Inflammatory macrophage treated with lipopolysaccharide for 1 hour (primary cell): ENCODE data around the gene LAMC1.

ENCODE experiments used
- DNase-seq, 2 donors: peaks; one replicate each; pipeline ENCODE4 v3.0.0-alpha.2; 2020 to 2022

LAMC1 gene

DNA sequence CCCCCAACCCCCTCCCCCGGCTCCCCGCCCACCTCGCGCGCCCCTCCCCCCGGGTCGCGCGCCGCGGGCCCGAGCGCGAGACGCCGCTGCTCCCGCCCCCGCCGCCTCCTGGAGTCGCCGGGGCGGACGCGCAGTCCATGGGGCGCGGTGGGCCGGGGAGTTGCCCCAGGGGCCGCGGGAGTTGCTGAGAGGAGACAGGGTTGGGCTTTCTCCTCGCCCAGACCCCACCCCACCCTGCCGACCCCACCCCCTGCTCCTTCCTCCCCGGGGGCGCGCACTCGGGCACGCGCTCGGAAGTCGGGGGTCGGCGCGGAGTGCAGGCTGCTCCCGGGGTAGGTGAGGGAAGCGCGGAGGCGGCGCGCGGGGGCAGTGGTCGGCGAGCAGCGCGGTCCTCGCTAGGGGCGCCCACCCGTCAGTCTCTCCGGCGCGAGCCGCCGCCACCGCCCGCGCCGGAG lies at the start of gene LAMC1:
Gene LAMC1 (plus strand): TSS at position 275 of the 455 bp plus-strand sequence. CDS start 297 bp downstream, outside the sequence.
- DNase-seq, result no peak

DNA sequence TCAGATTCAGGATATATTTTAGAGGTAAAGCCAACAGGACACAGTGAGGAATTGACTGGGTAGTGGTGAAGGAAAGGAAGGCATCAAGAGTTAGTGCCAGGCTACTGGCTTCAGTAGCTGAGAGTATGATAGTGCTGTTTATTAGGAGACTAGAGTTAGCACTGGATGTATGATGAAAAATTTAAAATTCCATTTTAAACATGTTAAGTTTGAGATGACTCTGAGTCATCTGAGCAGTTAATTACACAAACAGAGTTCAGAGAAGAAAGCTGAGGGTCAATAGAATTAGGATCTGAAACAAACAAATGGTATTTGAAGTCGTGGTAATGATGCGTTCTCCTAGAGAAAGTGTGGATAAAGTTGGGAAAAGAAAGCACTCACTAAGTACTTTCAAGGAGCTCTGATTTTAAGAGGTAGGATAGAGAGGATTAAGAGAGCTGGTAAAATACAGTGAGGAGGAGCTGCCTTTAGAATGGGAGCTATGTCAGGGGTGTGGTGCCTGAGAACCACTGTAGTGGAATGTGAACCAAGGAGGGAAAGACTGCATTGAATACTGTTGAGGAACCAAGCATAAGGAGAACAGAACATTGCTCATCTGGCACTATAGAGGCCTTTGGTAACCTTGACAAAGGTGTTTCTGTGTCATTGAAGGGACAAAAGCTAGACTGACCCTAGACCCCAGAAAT lies 48.6 kb upstream of the LAMC1 start:
- no peak for DNase-seq

DNA sequence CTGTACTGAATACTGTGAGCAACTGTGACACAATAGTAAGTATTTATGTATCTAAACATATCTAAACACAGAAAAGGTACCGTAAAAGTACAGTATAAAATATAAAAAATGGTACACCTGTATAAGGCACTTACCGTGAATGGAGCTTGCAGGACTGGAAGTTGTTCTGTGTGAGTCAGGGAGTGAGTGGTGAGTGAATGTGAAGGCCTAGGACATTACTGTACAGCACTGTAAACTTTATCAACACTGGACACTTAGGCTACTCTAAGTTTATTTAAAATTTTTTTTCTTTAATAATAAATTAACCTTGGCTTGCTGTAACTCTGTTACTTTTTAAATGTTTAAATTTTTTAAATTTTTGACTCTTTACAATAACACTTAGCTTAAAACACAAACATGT lies 45.7 kb upstream of the LAMC1 start:
- DNase-seq, result no peak

DNA sequence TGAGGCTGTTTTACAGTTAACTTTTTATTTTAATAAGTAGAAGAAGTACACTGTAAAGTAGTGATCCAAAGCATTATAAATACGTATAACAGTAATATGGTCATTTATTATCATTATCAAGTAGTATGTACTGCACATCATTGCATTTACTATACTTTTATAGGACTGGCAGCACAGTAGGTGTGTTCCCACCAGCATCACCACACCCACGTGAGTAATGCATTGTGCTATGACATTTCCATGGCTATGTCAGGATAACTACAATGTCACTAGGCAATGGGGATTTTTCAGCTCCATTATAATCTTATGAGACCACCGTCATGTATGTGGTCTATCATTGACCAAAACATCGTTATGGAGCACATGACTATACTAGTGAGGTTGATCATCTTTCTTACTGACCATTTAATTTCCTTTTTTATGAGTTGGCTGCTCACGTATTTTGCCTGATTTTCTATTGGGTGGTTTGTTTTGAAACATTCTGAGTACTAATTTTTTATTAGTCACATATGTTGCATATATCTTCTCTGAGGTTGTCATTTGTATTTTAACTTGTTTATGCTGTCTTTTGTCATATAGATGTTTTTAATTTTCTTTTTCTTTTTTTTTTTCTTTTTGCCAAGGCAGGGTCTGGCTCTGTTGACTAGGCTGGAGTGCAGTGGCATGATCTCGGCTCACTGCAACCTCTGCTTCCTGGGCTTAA lies 44.9 kb upstream of the LAMC1 start:
- no peak for DNase-seq

DNA sequence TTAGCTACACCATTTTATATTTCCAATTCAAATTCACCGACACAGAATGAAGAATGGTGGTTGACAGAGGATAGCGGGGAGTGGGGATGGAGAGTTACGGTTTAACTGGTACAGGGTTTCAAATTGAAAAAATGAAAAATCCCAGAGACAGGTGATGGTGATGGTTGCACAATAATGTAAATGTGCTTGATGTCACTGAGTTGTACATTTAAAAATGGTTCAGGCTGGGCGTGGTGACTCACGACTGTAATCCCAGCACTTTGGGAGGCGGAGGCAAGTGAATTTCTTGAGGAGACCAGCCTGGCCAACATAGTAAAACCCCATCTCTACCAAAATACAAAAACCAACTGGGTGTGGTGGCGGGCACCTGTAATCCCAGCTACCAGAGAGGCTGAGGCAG lies 39.1 kb upstream of the LAMC1 start:
- DNase-seq, result no peak

DNA sequence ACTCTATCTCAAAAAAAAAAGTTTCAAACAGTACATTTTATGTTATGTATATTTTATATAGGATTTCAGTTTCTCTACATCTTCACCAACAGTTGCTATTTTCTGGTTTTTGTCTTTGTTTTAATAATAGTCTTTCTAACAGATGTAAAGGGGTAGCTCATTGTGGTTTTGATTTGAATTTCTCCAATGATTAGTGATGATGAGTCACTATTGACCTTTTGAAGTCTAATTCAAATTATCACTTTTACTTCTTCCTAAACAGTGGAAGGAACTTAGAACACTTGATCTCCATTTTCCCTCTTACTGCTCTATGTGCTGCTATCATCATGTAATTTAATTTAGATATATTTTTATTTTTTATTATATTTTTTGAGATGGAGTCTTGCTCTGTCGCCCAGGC lies 38.6 kb upstream of the LAMC1 start:
- no peak for DNase-seq

DNA sequence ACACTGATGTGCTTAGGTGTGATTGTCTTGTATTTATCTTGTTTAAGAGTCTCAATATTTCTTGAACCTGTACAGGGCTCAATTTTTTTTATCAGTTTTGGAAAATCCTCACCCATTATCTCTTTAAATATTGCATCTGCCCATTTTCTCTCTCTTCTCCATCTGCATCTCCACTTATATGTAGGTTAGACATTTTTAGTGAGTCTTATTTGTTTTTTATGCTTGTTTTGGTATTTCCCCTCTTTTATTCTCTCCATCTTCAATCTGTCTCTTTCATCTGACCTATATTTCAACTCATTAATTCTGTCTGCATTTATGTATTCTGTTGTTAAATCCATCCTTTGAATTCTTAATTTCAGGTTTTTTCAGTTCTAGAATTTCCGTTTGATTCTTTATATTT lies 37.3 kb upstream of the LAMC1 start:
- no peak for DNase-seq

DNA sequence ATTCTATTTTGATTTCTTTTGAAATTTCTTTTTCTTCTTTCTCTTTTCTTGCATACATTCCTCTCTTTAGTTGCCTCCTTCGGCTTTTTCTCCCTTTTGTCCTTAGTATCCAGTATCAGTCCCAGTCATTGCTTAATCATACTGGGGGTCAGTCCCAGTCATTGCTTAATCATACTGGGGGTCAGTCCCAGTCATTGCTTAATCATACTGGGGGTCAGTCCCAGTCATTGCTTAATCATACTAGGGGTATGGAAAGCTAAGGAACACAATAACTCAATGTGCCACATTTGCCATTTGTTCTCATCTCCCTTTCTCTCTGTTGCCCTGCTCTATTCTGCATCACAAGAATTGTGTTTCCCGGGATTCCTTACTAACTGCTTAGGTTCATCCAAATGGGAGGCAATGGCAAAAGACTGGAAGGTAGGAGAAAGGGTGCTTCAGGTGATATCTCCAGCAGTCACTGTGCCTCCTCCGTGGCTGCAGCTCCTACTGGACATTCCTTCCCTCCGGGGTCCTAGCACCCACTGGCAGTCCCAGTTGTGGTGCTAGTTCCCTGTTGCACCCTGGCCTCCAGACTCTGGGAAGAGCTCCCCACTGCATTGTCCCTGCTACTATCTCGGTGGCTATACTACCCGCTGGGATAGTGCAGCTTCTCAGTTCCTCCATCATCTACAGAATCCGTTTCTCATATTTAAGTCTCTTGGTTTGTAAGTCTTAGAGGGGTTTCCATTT lies 32.6 kb upstream of the LAMC1 start:
- DNase-seq, result no peak

DNA sequence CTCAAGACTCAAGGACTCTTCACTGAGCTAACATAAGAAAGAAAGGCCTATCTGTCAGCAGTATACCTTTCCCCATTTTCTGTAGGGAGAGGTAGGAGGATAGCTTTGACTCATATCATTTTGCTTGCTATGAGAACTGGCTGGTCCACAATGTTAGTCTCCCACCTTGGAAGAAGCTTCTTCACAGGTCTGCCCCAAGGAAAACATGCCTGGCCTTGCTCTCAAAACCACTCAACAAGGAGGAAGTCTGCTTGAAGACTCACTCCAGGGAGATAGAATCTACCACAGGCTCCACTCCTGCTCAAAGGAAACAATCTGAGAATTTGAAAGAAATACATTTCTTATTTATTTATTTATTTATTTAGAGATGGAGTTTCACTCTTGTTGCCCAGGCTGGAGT lies 29.5 kb upstream of the LAMC1 start:
- DNase-seq, result no peak

DNA sequence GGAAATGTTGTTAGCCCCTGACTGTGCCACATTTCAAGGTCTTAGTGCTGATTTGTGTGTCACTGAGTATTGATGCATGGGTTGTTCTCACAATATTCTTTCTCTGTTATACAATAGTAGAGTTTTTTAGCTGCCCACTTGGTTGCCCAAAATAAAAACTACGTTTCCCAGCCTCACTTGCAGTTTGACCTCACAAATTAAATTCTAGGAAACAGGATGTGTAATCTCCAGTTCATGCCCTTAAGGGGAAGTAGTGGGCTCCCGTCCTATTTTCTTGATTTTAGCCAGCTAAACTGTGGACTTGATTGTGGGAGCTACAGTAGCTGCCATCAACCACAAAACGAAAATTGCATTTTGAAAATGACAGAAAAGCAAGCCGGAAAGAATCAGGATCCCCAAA lies 27.3 kb upstream of the LAMC1 start:
- DNase-seq, result peak; percentile 34 to 58

DNA sequence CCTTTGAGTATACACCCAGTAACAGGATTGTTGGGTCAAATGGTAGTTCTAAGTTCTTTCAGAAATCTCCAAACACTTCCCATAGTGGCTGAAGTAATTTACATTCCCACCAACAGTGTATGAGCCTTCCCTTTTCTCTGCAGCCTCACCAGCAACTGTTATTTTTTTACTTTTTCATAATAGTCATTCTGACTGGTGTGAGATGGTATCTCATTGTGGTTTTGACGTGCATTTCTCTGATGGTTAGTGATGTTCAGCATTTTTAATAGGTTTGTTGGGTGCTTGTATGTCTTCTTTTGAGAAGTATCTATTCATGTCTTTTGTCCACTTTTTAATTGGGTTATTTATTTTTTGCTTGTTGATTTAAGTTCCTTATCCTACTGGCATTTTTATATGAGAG lies 26.4 kb upstream of the LAMC1 start:
- no peak for DNase-seq

DNA sequence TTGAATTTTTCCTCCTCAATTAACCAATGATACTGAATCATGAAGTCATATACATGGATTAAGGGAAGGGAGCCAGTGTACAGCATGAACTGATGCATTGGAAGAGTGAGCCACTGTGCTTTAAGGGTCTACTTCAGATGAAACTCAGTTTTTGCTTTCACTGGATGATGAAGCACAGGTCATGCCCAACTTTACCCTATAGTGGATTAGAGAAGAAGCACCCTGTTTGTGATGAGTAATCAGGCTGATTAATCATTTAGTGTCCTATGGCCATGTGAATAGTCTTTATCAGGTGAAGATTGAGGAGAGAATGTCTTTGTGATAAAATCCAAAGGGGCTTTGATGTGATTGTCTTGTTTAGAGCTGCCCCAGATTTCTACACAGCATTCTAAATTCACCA lies 24.7 kb upstream of the LAMC1 start:
- no peak for DNase-seq

DNA sequence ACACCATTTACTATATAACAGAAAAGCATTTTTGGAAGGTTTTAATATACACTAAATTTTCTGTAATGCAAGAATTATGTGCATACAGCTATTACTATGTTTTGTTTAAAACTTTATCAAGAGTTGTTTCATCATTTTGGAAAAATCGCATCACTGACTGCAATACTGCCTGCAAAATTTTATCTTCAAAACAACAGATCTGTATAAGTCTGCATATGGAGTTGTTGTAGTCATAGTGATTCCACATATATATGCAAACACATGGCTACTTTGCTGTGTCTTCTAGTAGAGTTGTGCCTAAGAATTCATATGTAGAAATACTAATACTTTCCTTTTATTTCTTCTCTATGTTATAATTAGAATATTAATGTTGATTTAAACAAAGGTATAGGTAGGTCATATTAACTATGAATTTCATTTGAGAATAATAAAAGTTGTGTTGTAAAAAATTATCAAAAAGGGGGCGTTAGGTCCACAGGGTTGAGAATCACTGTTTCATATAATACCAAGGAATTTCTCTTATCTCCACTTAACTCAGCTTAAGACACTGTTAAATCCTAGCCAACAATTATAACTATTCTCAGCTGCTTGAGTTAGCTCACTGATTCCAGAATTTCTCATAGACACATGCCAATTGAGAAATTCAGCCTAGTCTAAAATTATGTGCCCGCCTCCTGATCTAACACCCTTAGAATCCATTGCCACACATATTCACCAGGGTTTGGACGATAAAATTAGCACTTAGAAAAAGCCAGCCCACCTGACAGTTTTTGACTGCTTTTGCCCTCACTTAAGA lies 22.9 kb upstream of the LAMC1 start:
- DNase-seq, result no peak

DNA sequence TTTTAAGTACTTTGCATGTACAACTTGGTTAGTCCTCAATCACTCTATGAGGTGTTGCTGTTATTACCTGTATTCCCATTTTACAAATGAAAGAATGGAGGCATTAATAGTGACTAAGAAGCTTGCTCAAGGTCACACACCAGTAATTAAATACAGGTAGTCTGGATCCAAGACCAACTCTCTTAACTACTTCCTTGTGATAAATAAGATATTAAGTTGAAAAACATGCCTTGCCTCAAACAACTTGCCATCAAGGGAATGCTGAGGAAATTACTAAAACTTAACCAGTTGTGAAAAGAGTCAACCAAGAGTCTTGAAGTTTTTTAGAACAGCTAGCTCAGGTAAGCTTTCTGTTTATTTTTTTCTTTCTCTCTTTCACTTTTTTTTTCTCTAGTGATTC lies 21.0 kb upstream of the LAMC1 start:
- DNase-seq, result no peak

DNA sequence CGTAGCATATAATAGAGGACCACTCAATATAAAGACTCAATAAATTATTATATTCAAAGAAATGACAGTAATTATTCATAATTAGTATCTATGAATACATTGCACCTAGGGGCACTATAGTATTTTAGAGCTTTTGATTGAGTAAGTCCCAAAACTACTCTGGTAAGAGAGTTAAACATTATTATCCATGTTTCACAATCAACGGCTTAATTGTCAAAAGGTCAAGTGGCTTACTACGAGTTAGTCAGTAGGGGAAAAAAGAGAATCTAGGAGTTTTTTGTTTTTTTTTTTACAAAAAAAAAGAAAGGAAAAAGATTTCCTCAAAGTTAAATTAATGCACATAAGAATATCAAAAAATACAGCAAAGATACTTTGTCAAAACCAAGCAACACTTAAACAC lies 20.4 kb upstream of the LAMC1 start:
- no peak for DNase-seq

DNA sequence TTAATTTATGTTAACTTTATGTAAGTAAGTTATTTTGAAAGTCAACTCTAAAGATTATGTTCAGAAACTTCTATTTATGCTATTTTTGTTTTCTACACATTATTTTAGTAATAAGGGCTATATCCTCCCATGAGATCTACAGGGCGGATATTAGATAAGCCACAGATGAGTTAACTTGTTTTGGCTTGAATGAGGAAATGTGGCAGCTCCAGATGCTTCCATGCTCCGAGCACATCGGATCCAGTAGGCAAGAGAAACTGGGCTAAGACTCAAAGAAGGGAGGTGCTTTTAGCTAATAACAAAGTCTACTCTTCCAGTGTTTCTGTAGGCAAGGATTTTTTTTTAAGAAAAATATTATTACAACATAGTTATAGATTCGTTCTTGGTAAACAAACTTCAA lies 20.0 kb upstream of the LAMC1 start:
- DNase-seq, result no peak

DNA sequence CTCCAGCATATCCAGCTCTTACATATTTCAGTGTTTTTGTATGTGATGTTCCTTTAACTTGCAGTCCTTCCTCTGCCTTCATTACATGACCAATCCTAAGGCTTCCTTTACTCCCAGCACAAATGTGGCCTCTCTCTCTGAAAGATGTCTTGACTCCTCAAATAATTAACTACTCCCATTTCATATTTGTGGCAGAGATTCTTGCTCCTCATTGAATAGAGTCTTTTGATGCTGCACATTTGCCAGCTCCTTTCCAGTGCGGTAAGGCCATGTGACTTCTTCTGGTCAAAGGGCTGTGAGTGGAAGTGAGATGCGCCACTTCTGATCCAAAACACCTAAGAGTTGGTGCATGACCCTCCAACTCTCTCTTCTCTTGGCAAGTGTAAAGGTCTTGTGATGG lies 19.1 kb upstream of the LAMC1 start:
- no peak for DNase-seq

DNA sequence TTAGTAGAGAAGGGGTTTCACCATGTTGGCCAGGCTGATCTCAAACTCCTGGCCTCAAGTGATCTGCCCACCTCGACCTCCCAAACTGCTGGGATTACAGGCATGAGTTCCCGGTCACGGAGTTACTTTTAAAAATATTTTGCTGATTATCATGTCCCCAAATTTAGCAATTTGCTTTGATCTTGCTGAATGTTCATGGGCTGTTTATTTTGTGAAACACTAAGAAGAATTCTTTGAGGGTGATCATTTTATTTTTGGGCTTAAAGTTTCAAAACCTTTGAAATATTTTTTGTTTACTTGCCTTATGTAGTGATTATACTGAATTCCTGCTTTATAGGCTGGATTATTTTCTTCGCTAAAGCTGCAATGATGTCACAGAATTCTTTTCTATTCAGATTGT lies 11.4 kb upstream of the LAMC1 start:
- DNase-seq, result no peak

DNA sequence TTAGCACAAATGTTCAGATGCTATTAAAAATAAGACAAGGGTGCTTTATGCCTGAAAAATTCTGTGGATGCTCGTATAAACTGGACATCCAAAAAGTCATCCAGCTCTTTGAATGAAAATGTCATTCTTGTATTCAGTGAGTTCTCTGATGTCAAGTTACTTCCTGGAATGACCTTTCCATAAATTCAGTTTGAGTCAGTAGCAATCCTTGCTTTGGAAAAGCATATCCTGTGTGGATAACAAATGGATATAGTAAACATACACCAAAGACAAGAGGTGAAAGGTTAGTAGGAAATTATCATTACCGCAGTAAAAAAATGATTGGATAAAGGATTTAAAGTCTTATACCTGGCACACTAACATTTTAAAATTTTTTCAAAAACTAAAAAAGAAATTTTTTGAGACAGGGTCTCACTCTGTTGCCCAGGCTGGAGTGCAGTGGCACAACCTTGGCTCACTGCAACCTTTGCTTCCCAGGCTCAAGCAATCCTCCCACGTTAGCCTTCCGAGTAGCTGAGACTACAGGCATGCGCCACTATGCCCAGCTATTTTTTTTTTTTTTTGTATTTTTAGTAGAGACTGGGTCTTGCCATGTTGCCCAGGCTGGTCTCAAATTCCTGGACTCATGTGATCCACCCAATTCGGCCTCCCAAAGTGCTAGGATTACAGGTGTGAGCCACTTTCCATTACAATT lies 10.8 kb upstream of the LAMC1 start:
- DNase-seq, result no peak

DNA sequence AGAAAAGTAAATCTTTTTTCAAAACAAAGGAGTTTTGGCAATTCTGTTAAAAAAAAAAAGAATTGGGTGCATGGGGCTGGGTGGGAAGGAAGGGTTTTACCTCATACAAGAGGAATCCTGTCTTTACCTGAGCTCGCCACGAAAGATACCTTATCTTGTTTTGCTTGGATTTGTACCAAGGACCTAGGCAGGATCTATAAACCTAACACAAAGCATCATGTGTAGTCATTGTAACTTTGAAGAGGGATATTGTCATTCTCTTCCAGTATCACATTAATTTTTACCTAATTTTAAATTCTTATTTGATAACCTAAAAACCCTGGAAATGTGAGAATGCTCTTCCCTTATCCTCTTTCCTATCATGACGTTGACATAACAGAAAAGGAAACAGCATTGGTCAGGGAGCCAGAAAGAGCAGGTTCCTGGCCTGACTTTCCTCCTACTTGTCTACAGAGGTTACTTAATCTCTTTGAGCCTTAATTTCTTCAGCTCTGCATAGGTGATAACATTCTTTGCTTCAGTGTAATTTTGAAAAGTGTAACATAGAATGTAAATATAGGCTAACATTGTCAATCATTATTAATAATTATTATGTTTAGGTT lies 4.0 kb upstream of the LAMC1 start:
- DNase-seq, result no peak

DNA sequence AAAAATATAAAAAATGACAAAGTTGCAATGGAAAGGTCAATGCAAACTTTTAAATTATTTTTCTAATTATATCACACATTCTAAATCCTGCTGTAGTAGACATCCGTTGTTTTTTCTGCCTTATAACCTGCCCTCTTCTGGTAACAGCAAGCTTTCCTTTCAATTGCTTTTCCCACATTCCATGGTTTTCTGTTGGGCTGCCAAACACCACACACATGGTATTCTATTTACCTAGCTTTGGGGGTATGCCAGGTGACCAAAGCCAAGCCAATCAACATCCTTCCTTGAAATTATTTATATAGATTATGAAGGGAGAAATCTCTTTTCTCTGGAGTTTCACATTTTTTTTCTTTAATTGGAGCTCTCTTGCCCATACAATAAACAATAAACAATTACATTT lies 3.4 kb upstream of the LAMC1 start:
- DNase-seq, result no peak
